ENCODE results near the gene ANKRD11. TPM values are rescaled to one million over a fixed set of nuclear protein-coding genes. Genes with fewer than 3 reads are reported as not detected.
A peak's percentile ranks its signal among the peaks of the same experiment; 100 is the strongest.

The ANKRD11 gene
- total RNA-seq, 1 donor: 97.4 TPM

- TF ChIP-seq CTCF (IDR thresholded peaks at IDR 0.05; ENCODE audit: extremely low read depth, low read depth, low read length): no peak
- H3K36me3 ChIP-seq (ENCODE audit: insufficient read depth, low read length): no peaks in the 10 kb centered on the region
- peak; percentile 77 for DNase-seq (ENCODE audit: insufficient read length, low spot score, missing footprints)
- H3K4me3 ChIP-seq (ENCODE audit: insufficient read depth, low read length): no peak overlapping the region
- peaks cover 12% of the 10 kb centered on the region for H4K20me1 ChIP-seq (ENCODE audit: insufficient read depth, low read length)
- H3K4me2 ChIP-seq (ENCODE audit: insufficient read depth, low read length): no peak overlapping the region
- peaks cover 97% of the 10 kb centered on the region for H3K79me2 ChIP-seq (ENCODE audit: insufficient read depth, low read length)
- no peaks in the 10 kb centered on the region for H3K9me3 ChIP-seq (ENCODE audit: low read depth, low read length)
- peaks cover 73% of the 10 kb centered on the region for H3K4me1 ChIP-seq (ENCODE audit: insufficient read depth, low read length)
- H3K27me3 ChIP-seq (ENCODE audit: insufficient read depth, low read length): no peaks in the 10 kb centered on the region
- H3K27ac ChIP-seq (ENCODE audit: low read depth, low read length): peak overlapping the region; percentile 96
- H2AFZ ChIP-seq (ENCODE audit: low read length): no peak overlapping the region
Measured at GRCh38 chr16:89323120-89323960, 167.0 kb downstream of the ANKRD11 start.

DNA sequence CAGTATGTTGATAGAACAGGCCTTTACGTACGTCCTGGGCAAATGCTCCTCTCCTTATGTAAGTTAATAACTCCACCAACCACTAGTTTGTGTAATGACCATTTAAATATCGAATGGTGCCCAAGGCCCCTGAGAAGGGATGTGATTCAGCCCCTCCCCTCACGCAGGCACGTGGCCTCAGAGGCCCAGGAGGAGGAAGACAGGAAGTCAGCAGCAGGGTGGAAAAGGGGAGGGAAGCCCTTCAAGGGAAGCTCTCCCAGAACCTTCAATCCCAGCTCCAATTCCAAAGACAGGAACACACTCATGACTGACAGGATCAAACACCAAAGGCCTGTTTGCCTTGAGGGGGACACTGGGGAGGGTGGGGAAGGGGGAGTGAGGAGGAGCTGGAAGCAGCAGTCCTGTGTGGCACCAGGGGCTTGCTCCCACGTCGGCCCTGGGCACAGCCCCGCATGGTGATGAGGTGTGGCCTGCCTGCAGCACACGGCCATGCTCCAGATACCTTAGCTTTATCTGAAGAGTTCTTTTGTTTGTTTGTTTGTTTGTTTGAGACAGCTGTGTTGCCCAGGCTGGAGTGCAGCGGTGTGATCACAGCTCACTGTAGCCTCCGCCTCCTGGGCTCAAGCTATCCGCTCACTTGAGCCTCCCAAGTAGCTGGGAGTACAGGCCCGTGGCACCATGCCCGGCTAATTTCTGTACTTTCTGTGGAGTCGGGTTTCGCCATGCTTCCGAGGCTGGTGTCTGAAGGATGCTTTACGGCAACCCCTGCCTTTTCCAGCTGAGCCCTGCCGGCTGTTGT is 167.8 kb downstream of the ANKRD11 start:
- peaks cover 12% of the 10 kb centered on the region for H4K20me1 ChIP-seq (ENCODE audit: insufficient read depth, low read length)
- H3K36me3 ChIP-seq (ENCODE audit: insufficient read depth, low read length): no peaks in the 10 kb centered on the region
- TF ChIP-seq CTCF (IDR thresholded peaks at IDR 0.05; ENCODE audit: extremely low read depth, low read depth, low read length): no peak
- H3K9me3 ChIP-seq (ENCODE audit: low read depth, low read length): no peaks in the 10 kb centered on the region
- no peak overlapping the region for H2AFZ ChIP-seq (ENCODE audit: low read length)
- peak overlapping the region; percentile 56 for H3K27ac ChIP-seq (ENCODE audit: low read depth, low read length)
- peak; percentile 89 for DNase-seq (ENCODE audit: insufficient read length, low spot score, missing footprints)
- H3K4me1 ChIP-seq (ENCODE audit: insufficient read depth, low read length): peaks cover 73% of the 10 kb centered on the region
- no peaks in the 10 kb centered on the region for H3K27me3 ChIP-seq (ENCODE audit: insufficient read depth, low read length)
- no peak overlapping the region for H3K4me2 ChIP-seq (ENCODE audit: insufficient read depth, low read length)
- peaks cover 97% of the 10 kb centered on the region for H3K79me2 ChIP-seq (ENCODE audit: insufficient read depth, low read length)
- H3K4me3 ChIP-seq (ENCODE audit: insufficient read depth, low read length): no peak overlapping the region

DNA sequence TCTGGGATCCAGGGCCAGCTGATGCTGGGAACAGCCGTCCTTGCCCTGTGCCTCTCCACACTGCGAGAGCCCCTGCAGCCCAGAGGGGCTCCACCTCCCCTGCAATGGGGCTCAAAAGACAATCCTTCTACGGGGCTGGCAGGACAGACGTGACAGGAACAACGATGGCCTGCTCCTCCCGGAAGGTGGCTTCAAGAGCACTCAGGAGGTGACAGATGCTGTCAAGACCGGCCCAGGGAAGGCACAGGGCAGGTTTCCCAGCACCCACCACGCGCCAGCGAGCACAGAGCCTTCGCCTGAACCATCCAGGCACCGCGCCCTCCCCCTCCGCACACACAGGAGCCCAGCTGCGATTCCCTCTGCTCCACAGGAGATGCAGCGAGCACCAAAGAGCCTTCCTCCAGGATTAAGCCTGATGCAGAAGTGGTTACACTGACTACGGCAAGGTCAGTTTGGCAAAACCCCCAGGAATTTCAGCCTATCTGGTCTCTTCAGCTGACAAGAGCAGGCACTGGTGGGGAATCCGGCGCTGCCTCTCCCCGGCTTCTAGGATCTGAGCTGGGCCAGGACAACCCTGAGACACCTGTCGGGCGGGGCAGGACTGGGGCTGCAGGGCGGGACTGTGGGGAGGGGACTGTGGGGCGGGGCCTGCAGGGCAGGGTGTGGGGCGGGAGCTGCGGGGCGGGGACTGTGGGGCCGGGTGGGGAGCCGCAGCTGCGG is 169.4 kb downstream of the ANKRD11 start:
- peak; percentile 88 for DNase-seq (ENCODE audit: insufficient read length, low spot score, missing footprints)
- no peak for TF ChIP-seq CTCF (IDR thresholded peaks at IDR 0.05; ENCODE audit: extremely low read depth, low read depth, low read length)
- H3K4me3 ChIP-seq (ENCODE audit: insufficient read depth, low read length): peak overlapping the region; percentile 59

More for the DNA sequence above, 169.4 kb downstream of the ANKRD11 start:
- peaks cover 97% of the 10 kb centered on the region for H3K79me2 ChIP-seq (ENCODE audit: insufficient read depth, low read length)
- H3K4me1 ChIP-seq (ENCODE audit: insufficient read depth, low read length): peaks cover 77% of the 10 kb centered on the region
- peaks cover 15% of the 10 kb centered on the region for H4K20me1 ChIP-seq (ENCODE audit: insufficient read depth, low read length)
- no peak overlapping the region for H2AFZ ChIP-seq (ENCODE audit: low read length)
- peak overlapping the region; percentile 97 for H3K27ac ChIP-seq (ENCODE audit: low read depth, low read length)
- H3K36me3 ChIP-seq (ENCODE audit: insufficient read depth, low read length): no peaks in the 10 kb centered on the region
- peak overlapping the region; percentile 87 for H3K4me2 ChIP-seq (ENCODE audit: insufficient read depth, low read length)
- H3K27me3 ChIP-seq (ENCODE audit: insufficient read depth, low read length): no peaks in the 10 kb centered on the region
- no peaks in the 10 kb centered on the region for H3K9me3 ChIP-seq (ENCODE audit: low read depth, low read length)
